ENCODE data around the gene MADCAM1. TPM values are rescaled to one million over a fixed set of nuclear protein-coding genes. Genes with fewer than 3 reads are reported as not detected.
A peak's percentile ranks its signal among the peaks of the same experiment; 100 is the strongest.

The MADCAM1 gene
- total RNA-seq, 6 donors from 2014 or later, result 0.63 to 3.1 (median 1.1) TPM; not detected in 2

- ATAC-seq (ENCODE audit: low FRiP score in 2 of 2) (no peak), DNase-seq (no peak)
- TF ChIP-seq POLR2AphosphoS5 (IDR thresholded peaks at IDR 0.05) (no peak), POLR2A (IDR thresholded peaks at IDR 0.05) (no peak), CTCF (IDR thresholded peaks at IDR 0.05) (no peak), EP300 (IDR thresholded peaks at IDR 0.05) (no peak)
- Histone ChIP-seq H3K27me3 (peaks cover 0 to 10% (median 0%) of the 10 kb centered on the region in 4 donors), H3K9me3 (no peaks in the 10 kb centered on the region), H3K4me3 (no peak overlapping the region), H3K4me1 (peaks cover 0 to 5% (median 5%) of the 10 kb centered on the region in 4 donors), H3K27ac (no peak overlapping the region), H3K36me3 (no peaks in the 10 kb centered on the region)
- 56 to 68% methylated on average over 10 to 17 of the region's 21 CpGs for WGBS, 2 donors
These were observed 12.8 kb upstream of the MADCAM1 start for GRCh38 chr19:483332-484072.

- Histone ChIP-seq H3K27ac (no peak overlapping the region), H3K4me1 (peaks cover 3 to 9% (median 7%) of the 10 kb centered on the region in 4 donors), H3K4me3 (no peak overlapping the region), H3K36me3 (no peaks in the 10 kb centered on the region), H3K9me3 (no peaks in the 10 kb centered on the region), H3K27me3 (peaks cover 0 to 10% (median 0%) of the 10 kb centered on the region in 4 donors)
- DNase-seq, result peak in 1 of 2 donors; percentile 63
- 71 to 72% methylated on average over 14 to 15 of the region's 15 CpGs for WGBS, 2 donors
- no peak for ATAC-seq (ENCODE audit: low FRiP score in 2 of 2)
- TF ChIP-seq POLR2AphosphoS5 (IDR thresholded peaks at IDR 0.05) (no peak), EP300 (IDR thresholded peaks at IDR 0.05) (no peak), CTCF (IDR thresholded peaks at IDR 0.05) (no peak), POLR2A (IDR thresholded peaks at IDR 0.05) (no peak)
These were observed 11.8 kb upstream of the MADCAM1 start for GRCh38 chr19:484494-484893.

GRCh38 chr19:485077-485476 lies 11.2 kb upstream of the MADCAM1 start:
- no peak overlapping the region for H3K4me3 ChIP-seq
- WGBS, 2 donors, result 76 to 86% methylated on average over 11 to 22 of the region's 22 CpGs
- no peak for ATAC-seq (ENCODE audit: low FRiP score in 2 of 2)
- peaks cover 7 to 10% (median 8%) of the 10 kb centered on the region in 4 donors for H3K4me1 ChIP-seq
- H3K9me3 ChIP-seq, result no peaks in the 10 kb centered on the region
- peak in 1 of 2 donors; percentile 78 for DNase-seq
- no peaks in the 10 kb centered on the region for H3K36me3 ChIP-seq
- peaks cover 0 to 10% (median 0%) of the 10 kb centered on the region in 4 donors for H3K27me3 ChIP-seq
- TF ChIP-seq CTCF (IDR thresholded peaks at IDR 0.05) (no peak), POLR2AphosphoS5 (IDR thresholded peaks at IDR 0.05) (no peak), EP300 (IDR thresholded peaks at IDR 0.05) (no peak), POLR2A (IDR thresholded peaks at IDR 0.05) (no peak)
- no peak overlapping the region for H3K27ac ChIP-seq

GRCh38 chr19:485583-486236 lies 10.6 kb upstream of the MADCAM1 start:
- TF ChIP-seq POLR2AphosphoS5 (IDR thresholded peaks at IDR 0.05) (no peak), CTCF (IDR thresholded peaks at IDR 0.05) (no peak), EP300 (IDR thresholded peaks at IDR 0.05) (no peak), POLR2A (IDR thresholded peaks at IDR 0.05) (no peak)

More at GRCh38 chr19:485583-486236, 10.6 kb upstream of the MADCAM1 start:
- Histone ChIP-seq H3K27me3 (peaks cover 0 to 10% (median 0%) of the 10 kb centered on the region in 4 donors), H3K9me3 (no peaks in the 10 kb centered on the region), H3K36me3 (no peaks in the 10 kb centered on the region), H3K4me3 (no peak overlapping the region), H3K27ac (no peak overlapping the region), H3K4me1 (peaks cover 6 to 9% (median 7%) of the 10 kb centered on the region in 4 donors)
- peak in 1 of 2 donors; percentile 45 for ATAC-seq (ENCODE audit: low FRiP score in 2 of 2)
- WGBS, 2 donors, result 29 to 34% methylated on average over 7 to 20 of the region's 23 CpGs
- DNase-seq, result peak in 1 of 2 donors; percentile 76
